Activated CD4-positive, CD25-positive, alpha-beta regulatory T cell treated with anti-CD3 and anti-CD28 coated beads, Interleukin-2, amount 50 U/mL, for 16 hours (primary cell): Measurements from ENCODE around the gene TRIM36.

Experiments used
- DNase-seq: peaks from one replicate; pipeline ENCODE4 v3.0.0-alpha.2; 2020; ENCODE audit warnings: low read depth, low spot score

Gene TRIM36

DNA sequence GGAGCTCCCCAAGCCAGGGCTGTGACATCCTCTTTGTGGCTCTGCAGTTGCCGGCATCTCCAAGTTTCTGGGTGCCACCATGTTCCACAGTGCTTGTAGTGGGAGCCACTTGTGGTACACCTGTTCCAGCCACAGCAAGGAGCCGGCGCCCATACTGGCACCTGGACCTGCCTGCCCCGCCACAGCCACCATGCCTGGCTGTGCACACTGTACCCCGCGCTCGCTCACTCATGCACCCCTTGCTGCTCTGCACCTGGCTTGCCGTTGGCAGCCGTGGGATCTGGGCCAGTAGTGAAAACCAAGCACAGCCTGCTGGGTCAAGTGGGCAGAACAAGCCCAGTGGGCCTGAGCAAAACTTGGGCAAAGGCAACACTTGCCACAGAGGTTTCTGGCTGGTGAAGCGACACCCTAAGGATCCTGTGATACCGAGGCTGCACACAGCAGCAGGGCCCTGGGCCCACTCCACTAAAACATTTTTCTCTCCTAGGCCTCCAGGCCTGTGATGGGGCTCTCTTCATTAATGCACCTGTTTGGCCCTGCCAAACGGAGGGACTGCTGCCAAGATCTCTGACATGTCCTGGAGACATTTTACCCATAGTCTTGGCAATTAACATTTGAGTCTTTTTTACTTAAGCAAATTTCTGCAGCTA is 2.8 kb downstream of the TRIM36 start:
- DNase-seq = no peak

DNA sequence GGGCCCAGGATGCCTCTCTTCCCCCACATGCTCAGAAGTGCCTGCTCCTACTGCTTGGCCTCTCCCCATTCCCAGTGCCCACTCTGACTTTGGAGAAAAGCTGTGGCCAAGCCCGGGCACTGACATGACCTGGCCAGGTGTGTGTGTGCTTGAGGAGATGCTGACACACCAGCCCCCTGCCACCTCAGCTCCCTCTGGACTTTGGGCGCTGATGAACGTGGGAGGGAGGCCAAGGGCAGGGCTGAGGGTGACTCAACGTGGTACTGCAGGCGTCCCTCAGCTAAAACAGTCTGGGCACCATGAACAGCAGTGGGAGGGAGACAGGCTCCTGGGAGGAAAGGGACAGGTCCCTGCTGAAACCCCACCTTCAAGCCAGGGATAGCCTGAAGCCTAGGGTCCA is 3.9 kb downstream of the TRIM36 start:
- no peak for DNase-seq

DNA sequence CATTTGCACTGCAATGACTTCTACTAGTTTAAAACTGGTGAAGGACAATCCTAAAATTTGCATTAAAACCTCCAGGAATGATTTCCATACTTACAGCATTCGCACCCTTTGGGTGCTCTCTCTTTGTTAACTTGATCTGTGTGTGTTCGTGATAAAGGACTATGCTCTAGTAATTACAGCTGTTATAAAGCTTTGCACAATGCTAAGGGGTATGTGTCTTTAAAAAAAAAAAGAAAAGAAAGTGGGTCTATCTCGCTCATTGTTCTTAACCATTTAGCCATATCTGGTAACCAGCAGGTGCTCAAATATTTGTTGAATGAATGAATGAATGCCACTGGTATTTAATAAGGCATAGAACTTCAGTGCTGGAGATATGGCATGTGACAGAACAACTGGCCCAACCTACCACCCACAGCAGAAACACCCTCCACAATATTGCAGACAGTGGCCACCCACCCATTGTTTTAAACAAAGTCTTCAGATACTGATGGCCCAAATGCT is 8.7 kb downstream of the TRIM36 start:
- no peak for DNase-seq

DNA sequence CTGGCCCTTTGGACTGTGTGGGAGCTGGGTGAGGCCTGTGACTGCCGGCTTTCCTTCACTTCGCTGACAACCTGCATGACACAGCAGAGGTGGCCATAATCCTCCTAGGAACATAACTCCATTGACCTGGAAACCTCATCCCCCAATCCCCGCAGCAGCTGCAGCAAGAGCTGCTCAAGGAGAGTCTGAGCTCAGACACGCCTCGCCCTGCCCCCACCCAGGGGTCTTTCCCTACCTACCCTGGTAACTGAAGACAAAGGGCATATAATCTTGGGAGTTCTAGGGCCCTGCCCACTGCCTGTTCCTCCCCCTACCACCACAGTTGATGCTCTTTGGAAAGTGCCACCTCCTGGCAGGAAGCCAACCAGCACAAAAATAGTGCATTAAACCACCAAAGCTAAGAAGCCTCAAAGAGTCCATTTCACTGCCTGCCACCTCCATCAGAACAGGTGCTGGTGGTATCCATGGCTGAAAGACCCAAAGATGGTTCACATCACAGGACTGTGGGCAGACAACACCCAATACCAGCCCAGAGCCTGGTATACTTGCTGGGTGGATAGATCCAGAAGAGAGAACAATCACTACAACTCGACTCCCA is 18.4 kb downstream of the TRIM36 start:
- no peak for DNase-seq

DNA sequence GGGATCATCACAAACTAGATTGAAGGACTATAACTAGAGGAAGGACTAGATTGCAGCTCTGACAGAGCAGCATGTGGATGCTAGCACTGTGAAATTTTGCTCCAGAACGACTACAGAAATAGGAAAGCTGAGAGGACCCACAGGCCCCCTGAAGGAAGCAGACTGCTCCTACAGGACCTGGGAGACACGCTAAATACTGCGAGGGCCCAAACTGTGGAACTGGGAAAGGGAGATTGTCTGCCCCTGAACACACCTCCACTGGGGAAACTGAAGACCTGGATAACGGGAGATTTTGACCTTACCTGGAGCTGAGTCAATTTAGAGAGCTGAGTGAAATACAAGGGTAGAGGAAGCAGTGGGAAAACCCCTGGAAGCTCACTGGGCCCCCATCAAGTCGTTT is 19.2 kb downstream of the TRIM36 start:
- no peak for DNase-seq

DNA sequence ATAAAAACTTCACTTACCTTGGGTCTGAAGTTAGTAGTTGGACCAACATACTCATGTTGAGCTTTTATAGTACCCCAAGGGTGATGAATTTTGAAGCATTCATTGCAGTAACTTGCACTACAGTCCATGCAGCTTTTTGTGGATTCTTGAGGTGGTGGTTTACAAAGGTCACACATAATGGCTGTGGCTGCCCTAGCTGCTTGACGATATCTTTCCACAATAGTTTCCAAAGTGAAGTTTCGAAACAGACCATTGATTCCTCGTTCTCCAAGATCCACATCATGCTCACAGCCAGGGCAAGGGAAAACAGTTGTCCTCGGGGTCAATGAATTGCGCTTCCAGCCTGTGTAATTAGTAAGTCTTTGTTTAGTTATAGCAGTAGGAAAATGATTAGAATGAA is 22.7 kb downstream of the TRIM36 start:
- DNase-seq = no peak

DNA sequence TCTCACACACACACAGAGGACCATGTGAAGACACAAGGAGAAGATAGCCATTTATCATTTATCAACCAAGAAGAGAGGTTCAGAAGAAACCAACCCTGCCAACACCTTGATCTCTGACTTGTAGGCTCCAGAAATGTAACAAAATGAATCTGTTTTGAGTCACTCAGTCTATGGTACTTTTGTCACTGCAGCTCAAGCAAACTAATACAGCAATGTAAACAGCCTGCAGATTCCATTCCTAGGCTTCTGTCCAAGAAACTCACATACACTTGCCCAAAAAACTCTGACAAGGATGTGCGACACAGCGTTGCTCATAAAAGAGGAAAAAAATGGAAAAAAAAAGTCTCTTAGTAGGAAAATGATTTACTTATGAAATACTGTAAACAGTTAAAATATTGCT is 33.4 kb downstream of the TRIM36 start:
- DNase-seq = no peak

DNA sequence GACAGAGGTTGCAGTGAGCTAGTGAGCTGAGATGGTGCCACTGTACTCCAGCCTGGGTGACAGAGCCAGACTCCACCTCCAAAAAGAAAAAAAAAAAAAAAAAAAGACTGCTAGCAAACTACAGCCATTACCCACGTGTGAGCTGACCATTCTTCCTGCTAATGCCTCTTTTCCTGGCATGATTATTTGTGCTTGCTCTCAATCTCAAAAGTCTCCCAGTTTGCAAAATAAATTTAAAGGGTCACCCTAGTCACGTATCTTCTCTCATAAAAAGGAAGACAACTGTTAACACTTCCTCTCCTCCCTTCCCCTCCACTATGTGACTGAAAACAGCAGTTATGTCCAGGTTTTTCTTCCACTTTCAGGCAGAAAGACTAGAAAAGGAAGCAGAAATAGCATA is 37.2 kb downstream of the TRIM36 start:
- DNase-seq = no peak

DNA sequence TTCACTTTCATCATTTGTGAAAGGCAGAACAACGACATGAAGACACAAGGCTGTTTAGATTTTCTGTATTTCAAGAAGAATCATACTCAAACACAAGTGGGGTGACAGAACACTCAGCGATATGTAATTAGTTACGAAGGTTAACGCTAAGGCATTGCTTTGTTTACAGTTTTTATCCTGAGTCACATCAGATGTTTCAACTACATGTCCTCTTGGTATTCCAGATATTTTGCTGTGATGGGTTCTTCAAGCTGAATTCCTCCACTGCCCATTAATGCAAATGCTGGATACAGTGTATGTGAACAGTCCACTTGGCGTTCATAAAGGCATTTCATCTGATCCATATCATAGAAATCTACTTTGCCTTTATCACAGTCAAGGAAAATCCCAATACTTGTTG is 43.4 kb downstream of the TRIM36 start:
- DNase-seq = no peak

DNA sequence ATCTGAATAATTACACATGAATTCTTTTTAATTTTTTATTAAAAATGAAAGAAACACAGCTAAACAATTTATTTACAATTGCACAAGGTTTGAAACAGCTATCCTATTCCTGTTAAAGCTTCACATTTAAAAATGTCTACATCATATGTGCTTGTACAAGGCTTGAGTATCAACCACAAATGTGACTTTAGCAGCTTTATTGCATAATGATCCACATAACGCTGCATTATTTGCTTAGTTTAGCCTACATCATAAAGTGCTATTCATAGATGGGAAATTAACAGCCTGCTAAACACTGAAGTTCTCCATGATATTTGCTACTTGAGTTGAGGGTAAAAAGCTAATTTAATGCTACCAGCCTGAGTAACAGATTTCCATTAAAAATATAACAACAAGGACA is 45.0 kb downstream of the TRIM36 start:
- no peak for DNase-seq

DNA sequence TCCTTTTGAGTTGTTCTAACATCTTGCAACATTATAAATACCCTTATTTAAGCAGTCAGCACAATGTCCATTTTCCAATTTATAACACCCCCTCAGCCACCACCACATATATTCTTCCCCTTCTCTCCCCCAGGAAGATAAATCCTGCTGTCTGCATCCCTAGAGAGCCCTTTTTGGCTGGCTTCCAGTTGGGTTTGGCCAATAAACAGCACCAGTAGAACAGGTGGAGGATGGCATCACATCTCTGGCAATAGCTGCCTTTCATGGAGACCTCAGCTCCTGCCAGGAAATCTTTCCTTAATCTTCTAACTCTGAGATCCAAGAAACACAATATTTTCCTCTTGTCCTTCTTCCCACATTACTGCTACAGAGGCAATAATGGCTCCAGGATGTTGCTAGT is 53.7 kb downstream of the TRIM36 start:
- no peak for DNase-seq

DNA sequence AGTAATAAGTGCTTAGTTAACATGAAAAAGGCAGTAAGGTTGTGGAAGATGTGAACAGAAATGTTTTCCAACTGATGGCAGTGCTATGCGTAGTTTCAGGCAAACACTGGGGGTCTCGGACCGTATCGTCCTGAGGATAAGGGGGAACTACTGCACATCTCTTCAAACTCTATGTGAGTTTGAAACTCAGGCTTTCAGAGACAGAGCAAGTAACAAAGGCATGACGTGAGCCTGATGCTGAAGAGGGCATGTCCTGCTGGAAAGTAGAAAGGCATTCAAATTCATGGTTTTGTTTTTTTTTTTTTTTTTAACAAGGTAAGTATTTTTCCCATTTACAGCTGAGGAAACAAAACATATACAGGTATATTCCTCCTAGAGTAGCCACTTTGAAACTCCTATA is 59.9 kb downstream of the TRIM36 start:
- no peak for DNase-seq

DNA sequence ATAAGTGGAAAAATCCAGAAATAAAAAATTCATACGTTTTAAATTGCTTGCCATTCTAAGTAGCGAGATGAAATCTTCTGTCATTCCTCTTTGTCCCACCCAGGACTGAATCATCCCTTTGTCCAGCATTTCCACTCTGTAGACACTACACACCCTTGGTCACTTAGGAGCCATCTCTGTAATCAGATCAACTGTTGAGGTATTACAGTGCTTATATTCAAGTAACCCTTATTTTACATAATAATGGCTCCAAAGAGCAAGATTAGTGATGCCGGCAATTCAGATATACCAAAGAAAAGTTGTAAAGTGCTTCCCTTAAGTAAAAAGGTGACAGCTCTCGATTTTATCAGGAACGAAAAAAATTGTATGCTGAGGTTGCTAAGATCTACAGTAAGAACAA is 60.4 kb downstream of the TRIM36 start:
- no peak for DNase-seq

DNA sequence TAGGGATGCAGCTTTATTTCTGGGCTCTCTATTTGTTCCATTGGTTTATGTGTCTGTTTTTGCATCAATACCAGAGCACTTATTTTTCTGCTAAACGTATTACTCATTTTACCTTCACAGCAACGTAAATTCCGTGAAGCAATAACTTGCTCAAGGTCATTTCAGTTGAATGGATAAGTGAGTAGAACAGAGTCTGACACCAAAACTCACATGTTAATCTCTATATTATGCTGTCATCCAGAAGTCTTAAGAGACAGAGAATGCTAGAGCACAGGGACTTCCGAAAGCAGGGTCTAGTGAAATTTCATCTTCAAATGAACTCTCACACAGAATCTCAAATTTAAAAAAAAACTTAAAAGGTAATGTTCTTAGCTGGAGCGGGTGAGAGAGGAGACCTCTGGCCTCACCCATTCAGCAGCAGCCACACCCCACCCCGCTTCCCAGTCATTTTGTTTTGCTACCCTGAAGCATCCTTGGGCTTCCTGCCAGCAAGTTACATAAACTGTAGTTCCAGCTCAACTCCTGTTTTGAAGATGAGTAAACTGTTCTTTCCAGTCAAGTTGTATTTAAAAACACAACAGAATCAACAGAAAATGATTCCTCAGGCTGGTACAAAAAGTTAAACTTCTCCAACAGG is 69.3 kb downstream of the TRIM36 start:
- no peak for DNase-seq

DNA sequence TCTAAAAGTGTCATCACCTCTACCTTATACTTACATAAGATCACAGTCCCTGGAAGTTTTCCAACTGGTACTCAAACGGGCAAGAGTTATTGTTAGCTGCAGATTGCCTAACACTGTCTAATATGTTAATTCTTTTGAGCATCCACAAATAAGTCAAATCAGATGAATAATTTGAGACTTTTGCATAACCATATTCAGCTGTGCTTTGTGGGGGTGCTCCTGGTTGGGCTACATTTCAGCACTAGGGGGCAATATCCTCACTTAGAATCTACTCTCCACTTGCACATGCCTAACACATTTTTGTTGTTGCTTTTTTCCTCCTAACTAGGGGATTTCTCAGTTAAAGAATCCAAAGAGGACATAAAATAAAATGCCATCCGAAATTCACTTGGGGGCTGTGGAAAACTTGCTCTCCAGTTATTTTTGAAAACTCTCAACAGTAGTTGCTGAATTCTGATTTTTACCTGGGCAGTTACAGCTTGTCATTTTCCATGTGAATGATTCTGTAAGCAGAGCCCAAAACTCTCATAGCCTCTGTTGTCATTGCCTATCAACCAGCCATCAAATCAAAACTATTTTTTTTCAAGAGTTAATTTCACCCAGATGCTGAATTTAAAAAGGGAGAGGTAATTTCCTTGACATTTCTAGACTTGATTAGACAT is 71.5 kb downstream of the TRIM36 start:
- DNase-seq = no peak

DNA sequence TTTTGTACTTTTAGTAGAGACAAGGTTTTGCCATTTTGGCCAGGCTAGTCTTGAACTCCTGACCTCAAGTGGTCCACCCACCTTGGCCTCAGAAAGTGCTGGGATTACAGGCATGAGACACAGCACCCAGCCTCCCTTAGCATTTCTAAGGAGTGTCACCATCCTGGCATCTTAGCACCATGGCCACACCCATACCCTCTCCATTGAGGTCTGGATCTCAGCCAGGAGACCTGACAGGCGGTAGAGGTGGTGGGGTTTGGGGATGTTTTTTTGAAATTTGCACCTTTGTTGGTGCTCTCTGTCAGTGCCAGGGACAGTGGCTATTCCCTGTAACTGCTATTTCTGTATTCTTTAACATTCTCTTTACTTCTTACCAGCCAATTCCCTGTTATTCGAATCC is 72.5 kb downstream of the TRIM36 start:
- no peak for DNase-seq

DNA sequence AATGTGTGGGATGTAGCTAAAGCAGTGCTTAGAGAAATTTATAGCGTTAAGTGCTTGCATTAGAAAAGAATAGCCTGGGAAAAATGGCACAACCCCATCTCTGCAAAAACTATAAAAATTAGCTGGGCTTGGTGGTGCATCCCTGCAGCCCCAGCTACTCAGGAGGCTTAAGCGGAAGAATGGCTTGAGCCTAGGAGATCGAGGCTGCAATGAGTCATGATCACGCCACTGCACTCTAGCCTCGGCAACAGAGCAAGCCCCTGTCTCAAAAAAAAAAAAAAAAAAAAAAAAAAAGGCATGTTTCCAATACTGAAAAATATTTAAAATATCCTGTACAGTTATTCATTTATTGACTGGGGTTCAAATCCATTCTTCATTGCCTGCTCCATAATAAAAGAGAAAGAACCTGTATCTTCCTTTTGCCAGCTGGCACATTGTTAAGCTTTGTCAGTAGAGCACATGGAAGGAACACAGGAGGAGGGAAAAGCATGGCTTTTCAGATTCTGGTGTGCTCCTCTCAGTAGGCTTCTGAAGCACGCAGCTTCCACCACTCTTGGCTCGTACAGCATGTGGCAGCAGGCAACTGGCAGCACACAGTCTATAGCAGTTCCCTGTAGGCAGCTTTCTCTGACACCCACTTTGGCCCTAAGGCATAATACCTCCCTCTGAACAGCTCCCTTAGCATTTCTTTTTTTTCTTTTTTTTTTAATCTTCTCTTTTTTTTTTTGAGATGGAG is 73.5 kb downstream of the TRIM36 start:
- DNase-seq = no peak

DNA sequence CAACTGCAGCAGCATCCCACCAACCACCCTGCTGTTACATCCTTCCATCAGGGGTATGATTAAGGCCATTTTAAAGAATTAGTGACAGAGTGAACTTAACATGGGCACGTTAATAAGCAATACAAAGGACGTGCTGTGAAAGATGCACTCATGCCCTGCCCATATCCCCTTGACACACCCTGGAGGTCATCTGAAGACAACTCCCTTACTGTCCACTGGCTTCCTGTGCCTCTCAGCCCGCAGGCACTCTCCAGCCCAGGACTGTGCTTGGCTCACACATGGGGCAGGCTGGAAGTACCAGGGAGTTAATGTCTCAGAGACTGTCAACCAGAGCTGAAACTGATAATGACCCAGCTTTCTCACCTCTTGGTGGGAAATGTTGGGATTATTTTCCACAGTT is 81.8 kb downstream of the TRIM36 start:
- no peak for DNase-seq

DNA sequence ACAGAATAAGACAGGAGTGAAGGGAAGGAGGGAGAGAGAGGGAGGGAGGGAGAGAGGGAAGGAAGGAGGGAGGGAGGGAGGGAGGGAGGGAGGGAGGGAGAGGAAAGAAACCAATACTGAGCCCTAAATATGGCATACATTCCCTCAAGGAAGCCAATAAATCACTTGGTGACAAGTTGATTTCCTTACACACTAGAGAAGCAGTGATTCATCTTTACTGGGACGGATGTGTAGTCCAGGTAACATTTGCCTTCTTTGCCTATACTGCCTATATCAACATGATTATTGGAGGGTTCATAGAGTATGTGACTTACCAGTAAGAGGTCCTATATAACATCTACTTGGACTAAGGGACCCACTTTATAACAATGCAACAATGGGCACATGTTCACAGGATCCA is 83.2 kb downstream of the TRIM36 start:
- no peak for DNase-seq

DNA sequence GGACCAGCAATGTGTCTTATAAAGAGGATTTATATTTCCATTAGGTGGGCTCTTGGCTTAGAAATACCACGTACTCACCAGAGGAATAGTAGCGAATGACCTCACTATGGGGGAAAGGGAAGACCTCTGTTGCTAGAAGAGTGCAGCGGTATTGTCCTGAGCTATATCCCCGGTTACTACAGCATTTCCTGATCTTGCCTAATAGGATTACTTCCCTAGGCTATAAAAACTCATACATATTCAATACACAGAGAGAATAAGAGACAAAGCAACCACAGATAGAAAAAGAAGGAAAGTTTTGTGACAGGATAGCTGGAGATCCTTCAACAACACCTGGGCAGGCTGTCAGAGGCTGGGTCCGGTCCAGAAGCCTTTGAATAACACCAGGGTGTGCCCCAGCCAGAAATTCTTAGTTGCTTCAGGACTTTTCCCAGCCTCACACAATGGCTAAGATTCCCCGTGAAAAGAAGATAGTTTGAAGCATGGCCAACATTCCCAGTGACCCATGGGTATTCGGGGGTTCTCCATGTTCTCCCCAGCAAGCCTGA is 85.4 kb downstream of the TRIM36 start:
- DNase-seq = no peak

DNA sequence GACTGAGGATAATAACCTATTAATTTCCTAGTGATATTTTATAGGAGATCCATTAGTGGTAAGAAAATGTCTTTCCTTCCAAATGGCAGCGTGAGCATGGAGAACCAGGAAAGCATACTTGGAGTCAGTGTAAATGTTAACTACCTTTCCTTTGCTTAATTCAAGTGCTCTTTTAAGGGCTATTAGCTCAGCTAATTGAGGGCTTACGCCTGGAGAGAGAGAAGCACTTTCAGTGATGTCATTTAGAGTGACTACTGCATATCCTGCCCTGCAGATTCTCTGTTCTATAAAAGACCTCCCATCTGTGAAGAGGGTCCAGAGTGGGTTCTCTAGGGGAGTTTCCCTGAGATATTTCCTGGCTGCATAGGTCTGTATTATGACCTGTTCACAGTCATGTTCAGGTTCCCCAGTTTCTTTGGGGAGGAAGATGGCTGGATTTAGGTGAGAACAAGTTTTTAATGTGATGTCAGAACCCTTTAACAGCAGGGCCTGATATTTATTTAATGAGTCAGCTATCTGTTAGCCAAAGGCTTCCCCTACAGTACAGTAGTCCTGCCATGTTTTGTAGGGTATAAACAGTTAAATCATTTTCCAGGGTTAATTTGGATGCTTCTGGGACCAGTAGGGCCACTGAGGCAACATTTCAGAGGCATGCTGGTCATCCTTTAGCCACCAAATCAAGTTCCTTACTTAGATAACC is 89.6 kb downstream of the TRIM36 start:
- no peak for DNase-seq
